ENCODE measurements around the gene ESYT1.

DNA sequence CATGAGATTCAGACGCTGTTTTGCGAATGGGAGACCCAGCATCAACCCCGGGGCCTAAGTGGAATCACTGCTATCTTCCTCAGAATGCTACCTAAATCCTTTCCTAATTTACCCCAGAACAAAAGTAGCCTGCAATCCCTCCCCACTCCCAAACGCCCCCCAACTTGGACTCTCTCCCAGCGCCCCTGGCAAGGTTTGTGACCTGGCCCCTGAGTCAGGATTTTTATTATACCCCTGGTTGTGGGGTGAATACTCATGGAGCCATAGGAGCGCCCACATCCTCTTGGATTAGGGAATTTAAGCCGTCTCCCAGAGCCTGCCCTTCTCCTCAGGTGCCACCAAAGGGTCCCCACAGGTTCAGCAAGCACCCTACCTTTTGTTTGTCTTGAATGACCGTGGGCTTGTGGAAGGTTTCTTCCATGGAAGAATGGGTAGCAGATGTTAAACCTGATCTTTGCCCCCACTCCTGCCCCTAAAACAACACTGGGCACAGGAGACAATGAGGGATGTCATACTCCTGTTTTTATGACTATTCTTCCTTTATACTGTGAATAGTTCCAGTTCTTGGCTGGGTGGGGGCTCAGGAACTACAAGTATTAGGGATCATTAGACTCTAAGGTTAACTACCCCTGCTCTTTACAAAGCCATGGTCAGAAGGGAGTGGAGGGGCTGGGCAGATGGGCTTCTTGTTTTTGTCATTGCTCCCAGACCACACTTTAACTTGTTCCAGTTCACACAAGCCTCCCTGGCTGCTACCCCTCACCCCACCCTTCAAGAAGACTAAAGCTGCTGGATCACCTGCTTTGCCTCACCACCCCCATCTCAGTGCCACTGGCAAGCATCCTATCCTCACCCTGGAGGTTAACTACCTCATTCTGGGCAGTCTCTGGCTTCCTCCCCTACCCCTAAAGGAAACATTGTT is 24.9 kb downstream of the ESYT1 start:
- TF ChIP-seq, protein P1, sequence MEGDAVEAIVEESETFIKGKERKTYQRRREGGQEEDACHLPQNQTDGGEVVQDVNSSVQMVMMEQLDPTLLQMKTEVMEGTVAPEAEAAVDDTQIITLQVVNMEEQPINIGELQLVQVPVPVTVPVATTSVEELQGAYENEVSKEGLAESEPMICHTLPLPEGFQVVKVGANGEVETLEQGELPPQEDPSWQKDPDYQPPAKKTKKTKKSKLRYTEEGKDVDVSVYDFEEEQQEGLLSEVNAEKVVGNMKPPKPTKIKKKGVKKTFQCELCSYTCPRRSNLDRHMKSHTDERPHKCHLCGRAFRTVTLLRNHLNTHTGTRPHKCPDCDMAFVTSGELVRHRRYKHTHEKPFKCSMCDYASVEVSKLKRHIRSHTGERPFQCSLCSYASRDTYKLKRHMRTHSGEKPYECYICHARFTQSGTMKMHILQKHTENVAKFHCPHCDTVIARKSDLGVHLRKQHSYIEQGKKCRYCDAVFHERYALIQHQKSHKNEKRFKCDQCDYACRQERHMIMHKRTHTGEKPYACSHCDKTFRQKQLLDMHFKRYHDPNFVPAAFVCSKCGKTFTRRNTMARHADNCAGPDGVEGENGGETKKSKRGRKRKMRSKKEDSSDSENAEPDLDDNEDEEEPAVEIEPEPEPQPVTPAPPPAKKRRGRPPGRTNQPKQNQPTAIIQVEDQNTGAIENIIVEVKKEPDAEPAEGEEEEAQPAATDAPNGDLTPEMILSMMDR (IDR thresholded peaks at IDR 0.05) = no peak
- TF ChIP-seq POLR2A (IDR thresholded peaks at IDR 0.05) (no peak), EP300 (IDR thresholded peaks at IDR 0.05) (no peak)

All from ovary (tissue), 3 donors.